HG03520 (cell line): ENCODE results near the gene C1QTNF3.
"Not testable (repeated sequence)": the region's sequence is repeated elsewhere in the genome, so short reads cannot be mapped to it uniquely, and the experiment has no call there.

Source experiments
- ATAC-seq: cut with Tn5 transposase; IDR thresholded peaks from one replicate; pipeline ENCODE4 v1.9.1; 2021; ENCODE audit warnings: mild to moderate bottlenecking, moderate library complexity; ENCODE audit not compliant: unreplicated experiment

Gene C1QTNF3

DNA sequence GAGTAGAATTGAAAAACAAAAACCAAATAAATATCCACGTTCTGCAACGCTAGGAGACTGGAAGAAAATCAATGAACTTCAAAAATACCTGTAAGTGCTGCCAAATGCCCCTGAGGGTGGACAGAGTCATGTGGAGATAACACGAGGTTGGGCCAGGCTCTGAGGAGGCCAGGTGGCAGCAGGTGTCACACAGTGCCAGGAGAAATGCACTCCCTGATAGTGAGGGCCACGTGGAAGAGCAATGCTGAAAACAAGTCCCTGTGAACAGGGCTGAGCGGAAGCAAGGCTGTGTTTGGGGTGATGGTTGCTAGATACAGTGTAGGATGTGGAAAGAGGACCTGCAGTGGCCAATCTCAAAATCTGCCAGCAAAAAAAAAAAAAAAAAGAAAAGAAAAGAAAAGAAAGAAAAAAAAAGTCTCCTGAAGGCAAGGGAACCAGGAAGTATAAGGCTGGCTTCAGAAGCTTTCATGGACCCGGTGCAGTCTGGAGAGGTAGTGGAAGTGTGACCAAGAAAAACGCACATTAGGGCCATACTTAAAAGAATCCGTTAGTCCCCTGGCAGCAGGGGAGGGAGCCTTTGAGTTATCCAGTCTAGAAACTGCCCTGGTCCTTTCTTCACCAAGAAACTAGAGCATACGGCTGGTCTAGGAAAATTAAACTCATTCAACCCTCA, 16.8 kb downstream of the C1QTNF3 start:
- no peak for ATAC-seq

DNA sequence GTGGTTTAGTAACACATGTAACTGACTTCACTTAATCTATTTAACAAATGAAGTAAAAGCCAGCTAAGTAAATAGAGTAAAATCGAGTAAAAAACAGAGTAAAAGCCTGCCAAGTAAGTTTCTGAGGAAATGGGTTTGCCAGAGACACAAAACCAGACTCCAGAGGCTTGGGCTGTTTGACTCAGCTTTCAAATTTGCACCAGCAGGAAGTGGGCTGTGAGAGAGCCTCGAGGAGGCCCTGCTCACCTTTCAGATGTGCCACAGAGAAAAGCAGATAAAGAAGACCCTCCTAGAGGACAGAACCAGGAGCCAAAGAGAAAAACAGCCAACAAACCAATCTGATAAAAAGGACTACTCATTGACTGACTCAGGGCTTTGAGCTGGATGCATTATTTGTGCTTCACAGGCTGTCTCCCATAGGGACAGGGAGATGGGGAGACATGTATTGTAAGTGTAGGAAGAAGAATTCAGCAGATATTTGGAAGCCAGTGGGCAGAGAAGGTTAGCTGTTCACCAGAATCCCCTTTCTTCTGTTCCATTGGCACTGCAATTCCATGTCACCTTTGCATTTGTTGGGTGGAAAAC, 20.8 kb downstream of the C1QTNF3 start:
- peak; percentile 74 for ATAC-seq

DNA sequence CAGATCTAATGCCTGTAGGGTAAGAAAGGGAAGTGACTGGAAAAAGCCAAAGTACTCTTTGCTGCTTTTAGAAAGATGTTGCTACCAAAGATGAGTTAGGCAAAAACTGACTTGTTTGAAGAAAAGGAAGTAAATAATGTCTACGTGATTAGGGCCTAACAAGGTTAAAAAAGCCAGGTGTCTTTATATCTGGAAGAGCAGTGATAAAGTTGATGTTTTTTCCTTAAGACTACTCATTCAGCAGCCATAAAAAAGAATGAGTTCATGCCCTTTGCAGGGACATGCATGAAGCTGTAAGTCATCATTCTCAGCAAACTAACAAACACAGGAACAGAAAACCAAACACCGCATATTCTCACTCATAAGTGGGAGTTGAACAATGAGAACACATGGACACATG, 21.7 kb downstream of the C1QTNF3 start:
- no peak for ATAC-seq

DNA sequence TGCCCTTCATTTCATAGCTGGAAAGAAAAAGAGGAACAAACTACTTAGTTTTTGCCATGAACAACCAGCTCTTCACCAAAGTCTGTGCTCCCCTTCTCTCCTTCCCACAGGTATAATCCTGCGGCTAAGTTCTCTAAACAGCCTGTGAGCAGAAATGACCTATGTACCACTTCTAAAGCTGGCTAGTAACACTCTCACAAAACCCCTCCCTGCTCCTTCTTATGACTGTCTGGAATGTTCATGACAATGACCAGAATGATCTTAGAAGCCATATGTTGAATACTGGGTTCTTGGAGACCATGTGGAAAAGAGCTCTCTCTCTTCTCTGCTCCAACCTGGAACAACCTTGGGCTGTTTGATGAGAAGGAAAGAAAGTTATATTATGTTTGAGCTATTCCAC, 22.3 kb downstream of the C1QTNF3 start:
- no peak for ATAC-seq

DNA sequence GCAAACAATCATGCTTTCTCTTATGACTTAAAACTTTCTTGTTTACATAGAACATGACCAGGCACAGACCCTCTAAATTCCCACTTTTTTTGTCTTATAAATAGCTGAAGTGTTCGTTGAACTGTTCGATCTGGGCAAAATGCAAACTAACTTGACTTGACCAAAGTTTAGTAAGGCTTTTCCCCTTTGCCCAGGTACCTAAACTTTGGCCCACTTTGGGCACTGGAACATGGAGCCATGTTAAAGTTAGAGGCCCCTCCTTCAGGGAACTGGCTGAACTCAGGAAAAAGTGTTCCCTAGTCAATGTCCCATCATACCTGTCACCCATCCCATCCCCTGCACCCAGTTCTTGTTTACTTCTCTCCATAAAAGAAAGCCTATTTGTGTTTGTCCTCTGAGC, 25.8 kb downstream of the C1QTNF3 start:
- no peak for ATAC-seq

DNA sequence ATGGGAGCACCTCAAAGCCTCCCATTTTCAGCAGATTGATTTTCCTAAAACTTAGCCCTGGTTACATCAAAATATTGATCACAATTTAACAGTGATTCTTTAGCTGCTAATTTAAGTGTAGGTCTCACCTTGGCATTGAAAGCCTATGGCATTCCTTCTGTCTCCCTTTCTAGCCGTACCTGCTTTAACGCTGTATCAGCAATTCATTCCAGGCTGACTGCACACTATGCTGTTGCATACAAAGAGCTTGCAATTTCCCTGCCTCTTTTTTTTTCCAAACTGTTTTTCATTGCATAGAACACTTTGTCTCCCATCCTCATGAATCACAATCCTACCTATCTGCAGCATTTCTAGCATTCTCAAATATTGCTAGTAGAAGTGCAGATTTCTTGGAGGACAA, 26.3 kb downstream of the C1QTNF3 start:
- ATAC-seq, result no peak

DNA sequence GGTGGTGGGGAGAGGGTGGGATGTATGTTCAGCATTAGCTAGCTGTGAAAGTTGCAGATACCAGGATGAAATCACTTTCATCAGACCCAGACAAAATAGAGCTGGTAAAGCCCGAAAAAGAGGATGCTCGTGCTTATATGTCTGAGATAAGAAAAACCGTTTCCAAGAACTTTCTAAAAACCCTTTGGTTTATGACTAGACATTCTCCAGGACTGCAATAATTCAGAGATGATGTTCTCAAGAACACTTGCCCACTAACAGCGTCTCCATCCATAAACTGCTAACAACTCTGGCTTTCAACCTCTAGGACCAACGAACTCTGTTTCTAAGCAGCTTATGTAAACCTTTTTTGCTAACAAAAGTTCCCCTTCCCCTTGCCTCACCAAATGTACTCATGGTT, 26.8 kb downstream of the C1QTNF3 start:
- ATAC-seq, result no peak

DNA sequence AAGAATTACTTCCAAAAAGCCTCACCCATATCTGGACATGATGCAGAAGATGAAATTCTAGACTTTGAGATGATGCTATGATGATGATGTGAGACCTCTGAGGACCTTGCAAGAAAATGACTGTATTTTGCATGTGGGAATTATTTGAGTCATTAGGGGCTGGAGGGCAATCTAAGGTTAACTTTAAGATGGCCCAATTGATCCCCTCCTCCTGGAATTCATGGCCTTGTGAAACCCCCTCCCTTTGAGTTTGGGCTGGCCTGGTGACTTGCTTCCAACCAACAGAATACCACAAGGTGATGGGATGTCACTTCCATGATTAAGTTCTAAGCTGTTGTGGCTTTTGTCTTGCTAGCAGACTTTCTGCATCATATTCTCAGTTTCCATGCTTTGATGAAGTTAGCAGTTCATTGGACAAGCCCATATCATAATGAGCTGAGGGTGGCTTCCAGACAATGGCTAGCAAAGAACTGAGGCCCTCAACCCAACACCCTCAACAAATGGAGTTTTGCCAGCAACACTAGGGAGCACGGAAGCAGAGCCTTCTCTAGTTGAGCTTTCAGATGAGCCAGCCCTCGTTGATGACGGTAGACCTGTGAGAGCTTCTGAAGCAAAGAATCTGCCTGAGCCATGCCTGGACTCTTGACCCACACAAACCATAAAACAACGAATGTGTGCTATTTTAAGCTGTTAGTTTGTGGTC, 27.7 kb downstream of the C1QTNF3 start:
- ATAC-seq, result no peak

DNA sequence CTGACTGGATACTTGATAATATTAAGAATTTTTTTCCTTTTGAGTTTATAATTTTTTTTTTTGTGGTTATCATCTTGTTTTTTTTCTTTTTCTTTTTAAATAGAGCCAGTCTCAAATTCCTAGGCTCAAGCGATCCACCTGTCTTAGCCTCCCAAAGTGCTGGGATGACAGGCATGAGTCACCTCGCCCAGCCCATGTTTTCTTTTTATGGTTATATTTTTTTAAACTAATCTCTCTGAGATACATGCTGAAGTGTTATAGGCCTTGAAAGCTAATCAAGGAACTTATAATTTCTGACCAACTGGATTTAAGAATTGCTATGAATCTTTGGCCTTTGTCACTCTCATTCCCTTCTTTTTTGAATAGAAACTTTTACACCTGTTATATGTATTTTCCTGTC, 28.4 kb downstream of the C1QTNF3 start:
- ATAC-seq, result no peak

DNA sequence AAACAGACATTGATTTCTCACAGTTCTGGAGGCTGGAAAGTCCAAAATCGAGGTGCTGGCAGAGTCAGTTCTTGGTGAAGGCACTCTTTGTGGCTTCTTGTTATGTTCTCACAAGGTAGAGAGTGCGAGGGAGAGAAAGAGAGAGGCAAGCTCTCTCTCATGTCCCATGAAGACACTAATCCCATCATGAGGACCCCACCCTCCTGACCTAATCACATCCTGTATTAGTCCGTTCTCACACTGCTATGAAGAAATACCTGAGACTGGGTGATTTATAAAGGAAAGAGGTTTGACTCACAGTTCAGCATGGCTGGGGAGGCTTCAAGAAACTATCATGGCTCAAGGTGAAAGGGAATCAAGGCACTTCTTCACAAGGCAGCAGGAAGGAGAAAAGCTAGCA, 29.5 kb downstream of the C1QTNF3 start:
- no peak for ATAC-seq

DNA sequence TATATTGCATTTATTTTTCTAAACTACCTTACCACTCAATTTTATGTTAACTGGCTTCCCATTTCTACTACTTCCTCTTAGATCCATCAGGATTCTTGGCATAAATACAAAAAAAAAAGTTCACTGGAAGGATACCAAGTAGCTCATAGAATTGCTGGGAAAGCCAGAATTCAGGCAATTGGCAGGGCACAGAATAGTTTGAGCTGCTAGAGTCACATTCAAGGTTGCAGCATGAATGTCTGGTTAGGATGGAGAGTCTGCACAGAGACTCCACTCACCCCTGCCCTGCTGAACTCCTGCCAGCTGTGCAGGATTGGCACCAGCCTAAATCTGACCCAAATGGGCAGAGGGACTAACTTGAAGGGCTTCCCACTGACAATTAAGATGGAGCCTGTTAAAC, 30.2 kb downstream of the C1QTNF3 start:
- no peak for ATAC-seq

DNA sequence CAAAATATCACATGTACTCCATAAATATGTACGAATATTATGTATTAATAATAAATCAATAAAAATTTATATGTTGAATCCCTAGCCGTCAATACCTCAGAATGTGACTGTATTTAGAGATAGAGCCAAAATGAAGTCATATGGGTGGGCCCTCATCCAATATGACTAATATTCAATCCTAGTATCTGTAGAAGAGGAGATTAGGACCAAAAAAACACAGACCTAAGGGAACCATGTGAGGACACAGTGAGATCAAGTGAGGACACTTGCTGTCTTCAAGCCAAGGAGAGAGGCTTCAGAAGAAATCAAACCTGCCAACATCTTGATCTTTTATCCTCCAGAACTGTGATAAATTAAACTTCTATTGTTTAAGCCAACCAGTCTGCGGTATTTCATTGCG, 31.5 kb downstream of the C1QTNF3 start:
- ATAC-seq, result no peak

DNA sequence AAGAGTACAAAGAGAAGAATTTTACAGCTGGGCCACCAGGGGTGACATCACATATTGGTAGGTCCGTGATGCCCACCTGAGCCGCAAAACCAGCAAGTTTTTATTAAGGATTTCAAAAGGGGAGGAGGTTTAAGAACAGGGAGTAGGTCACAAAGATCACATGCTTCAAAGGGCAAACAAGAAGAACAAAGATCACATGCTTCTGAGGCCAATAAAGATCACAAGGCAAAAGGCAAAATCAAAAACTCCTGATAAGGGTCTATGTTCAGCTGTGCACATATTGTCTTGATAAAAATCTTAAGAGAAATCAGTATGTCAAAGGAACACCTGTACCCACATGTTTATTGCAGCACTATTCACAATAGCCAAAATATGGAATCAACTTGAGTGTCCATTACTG, 32.9 kb downstream of the C1QTNF3 start:
- ATAC-seq, result not testable (repeated sequence)

DNA sequence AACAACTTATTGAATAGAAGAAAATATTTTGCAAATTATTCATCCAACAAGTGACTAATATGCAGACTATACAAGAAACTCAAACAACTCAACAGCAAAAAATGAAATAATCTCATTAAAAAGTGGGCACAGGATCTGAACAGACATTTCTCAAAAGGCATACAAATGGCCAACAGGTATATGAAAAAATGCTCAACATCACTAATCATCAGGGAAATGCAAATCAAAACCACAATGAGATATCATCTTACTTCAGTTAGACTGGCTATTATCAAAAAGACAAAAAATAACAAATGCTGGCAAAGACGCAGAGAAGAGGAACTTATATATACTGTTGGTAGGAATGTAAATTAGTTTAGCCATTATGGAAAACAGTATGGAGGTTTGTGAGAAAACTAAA, 33.4 kb downstream of the C1QTNF3 start:
- ATAC-seq, result no peak

DNA sequence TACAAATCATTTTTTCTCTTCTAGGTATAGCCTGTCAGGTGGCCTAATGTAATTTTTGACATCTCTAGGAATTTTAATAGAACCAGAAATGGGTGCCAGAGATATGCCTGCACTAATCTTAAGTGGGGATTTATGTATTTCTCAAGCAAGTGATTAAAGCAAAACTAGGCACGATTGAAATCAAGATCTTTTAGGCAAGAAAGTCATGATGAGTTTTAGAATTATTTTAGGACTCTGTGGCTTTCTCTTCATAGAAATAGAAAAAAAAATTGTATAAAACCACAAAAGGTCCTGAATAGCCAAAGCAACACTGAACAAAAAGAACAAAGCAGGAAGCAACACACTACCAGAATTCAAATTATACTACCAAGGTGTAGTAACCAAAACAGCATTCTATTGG, 34.2 kb downstream of the C1QTNF3 start:
- no peak for ATAC-seq

DNA sequence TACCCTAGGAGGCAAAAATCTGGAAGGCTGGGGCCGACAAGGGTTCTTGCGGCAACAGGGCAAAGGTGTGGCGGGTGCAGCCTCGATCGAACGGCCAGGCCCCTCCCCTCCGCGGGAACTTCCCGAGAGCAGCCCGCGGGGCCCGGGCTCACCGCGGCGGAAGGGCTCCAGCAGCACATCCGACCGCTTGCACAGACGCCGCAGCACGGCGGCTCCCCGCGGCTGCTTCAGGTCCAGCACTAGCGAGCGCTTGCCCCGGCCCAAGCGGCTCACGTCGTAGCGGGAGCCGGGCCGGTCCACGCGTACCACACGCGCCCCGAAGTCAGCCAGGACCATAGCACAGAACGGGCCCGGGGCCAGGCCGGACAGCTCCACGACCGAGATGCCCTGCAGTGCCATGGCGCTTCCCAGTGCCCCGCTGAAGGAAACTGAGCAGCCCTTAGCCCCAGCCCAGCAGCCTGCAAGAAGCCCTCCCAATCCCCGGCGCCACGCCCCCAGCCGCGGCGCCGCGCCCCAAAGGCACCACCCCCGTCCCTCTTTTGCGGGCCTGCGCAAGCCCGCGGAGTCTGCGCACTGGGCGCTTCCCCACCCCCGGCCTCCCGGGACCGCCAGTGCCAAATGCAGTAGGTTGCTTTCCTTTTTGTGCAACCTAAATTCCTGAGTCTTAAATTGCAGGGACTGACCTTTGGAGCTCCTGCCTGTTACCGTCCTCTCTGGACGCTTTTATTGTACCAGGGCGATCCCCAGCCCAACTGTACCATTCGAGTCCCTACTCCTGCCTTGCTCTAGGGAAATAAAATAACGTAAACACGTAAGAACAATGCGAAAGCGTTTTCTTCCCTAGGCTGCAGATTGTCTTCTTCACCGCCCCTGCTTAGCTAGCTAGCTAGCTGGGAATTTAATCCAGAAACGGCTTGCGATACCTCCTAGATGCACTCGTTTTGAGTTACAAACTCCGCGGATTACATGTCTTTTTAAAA, 35.1 kb downstream of the C1QTNF3 start, which contains the start of gene AMACR:
TSS of gene AMACR (minus strand) at position 430 of the 980 bp plus-strand sequence. CDS start at position 399, 31 bp downstream.
- peak; percentile 88 for ATAC-seq

DNA sequence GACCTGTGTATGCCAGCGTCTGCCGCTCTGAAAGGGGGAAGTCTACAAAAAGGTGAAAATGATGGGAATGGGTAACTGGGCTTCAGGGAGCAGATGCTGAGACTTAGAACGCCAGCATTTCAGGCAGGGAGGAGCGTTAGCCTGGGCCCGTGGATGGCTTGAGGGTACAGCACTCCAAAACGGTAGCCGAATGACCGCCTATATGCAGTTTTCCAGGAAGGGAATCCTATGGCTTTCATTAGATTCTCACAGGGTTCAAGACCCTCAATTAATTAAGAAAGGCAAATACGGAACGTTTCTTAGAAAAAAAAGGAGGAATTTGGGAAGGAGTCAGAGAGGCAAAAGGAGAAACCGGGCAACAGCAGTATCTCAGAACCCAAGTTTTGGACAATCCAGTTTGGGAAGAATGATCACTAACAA, 35.8 kb downstream of the C1QTNF3 start:
- no peak for ATAC-seq

DNA sequence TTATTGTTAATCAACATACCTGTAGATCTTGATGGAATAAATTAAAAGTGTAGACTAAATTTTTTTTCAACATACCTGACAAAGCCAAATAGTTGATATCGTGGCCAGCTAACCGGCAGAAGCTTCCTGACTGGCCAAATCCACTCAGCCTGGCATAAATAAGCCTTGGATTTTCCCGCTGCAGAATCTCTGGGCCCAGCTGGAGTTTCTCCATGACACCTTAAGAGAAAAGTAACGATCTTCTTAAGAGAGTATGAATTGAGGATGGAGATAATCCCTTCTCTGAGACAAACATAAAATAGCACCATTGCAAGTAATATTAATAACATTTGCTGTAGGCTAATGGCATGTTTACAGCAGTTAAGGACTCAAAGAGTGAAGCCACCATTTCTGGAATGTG, 37.3 kb downstream of the C1QTNF3 start:
- no peak for ATAC-seq

DNA sequence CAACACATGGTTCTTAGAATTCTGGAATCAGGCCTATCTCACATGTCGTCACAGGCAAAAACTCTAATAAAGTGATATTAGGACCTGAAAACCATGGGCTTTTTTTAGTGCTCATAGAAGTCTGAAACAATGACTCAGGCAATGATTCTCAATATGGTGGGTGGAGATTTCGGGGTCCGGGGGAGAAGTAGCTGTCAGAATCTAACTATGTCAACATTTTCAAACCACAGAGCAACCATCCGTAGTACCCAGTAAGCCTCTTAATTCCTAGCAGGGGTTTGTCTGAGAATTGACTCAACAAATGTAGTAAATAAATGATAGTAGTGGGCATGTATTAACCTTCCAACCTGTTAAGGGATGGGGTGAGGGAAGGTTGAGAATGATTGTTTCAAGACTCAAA, 37.8 kb downstream of the C1QTNF3 start:
- ATAC-seq, result no peak

DNA sequence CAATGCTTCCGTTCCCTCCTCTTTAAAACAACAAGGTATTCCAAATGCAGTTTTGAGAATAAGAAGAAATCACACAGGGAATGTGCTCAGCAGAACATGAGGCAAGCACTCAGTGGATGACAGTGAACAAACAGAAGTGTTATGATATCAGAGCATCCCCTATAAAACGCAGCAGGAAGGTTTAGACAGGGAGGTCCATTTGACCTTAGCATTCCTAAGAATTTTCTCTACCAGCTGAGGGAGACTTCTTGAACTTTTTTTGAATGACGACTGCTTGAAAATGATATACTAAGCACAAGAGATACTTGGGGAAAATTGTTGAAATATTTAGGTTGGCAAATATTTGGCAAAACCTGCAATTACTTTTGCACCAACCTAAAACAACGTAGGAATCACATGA, 39.1 kb downstream of the C1QTNF3 start:
- no peak for ATAC-seq
